Sigmoid colon (tissue), 4 donors: ENCODE measurements around the gene KRTAP10-11.
"Not testable (repeated sequence)": the region's sequence is repeated elsewhere in the genome, so short reads cannot be mapped to it uniquely, and the experiment has no call there.

Experiments used
- POLR2A ChIP-seq, 2 donors: fragments of 450-650 bp; IDR thresholded peaks; one replicate each; pipeline ENCODE4 v1.6.1; 2016; ENCODE audit warnings: antibody characterized with exemption in 2 of 2, mild to moderate bottlenecking in 2 of 2, moderate library complexity in 2 of 2
- POLR2AphosphoS5 ChIP-seq, 4 donors: sonication (generic); formaldehyde crosslinking; IDR thresholded peaks; one replicate each; pipeline ENCODE4 v1.6.1; 2017; ENCODE audit warnings: antibody characterized with exemption in 4 of 4
- TF ChIP-seq, protein P1 (sequence below), 4 experiments: fragments of 450-650 bp in 3 of 4; fragments of 200-600 bp in 1 of 4; IDR thresholded peaks; one replicate each; pipeline ENCODE4 v1.5.1; 2016 to 2019; ENCODE audit warnings: antibody characterized with exemption in 4 of 4, mild to moderate bottlenecking in 3 of 4, moderate library complexity in 2 of 4

DNA sequence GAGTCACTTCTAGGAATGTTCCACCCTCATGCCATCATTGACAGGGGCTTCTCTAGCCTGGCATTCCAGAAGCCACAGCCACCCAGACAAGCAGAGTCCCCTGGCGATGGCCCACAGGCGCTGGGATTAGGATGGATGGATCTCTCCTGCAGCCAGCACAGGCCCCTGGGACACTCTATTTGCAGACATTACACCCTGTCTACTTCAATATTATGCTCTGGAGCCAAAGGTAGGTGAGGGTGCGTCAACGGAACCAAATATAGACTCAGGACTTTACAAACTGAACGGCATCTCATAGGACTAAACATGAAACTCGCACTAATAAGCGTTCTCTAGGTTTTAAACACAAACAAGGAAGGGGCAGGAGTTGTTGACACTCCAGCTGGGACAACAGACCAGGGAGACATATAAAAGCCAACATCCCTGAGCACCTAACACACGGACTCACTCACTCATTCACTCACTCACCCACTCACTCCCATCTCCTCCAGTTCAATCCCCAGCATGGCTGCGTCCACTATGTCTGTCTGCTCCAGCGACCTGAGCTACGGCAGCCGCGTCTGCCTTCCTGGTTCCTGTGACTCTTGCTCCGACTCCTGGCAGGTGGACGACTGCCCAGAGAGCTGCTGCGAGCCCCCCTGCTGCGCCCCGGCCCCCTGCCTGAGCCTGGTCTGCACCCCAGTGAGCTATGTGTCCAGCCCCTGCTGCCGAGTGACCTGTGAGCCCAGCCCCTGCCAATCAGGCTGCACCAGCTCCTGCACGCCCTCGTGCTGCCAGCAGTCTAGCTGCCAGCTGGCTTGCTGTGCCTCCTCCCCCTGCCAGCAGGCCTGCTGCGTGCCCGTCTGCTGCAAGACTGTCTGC lies 45.9 kb upstream of the KRTAP10-11 start, which contains the start of gene KRTAP10-7:
- not testable (repeated sequence) for TF ChIP-seq POLR2AphosphoS5, POLR2A (IDR thresholded peaks at IDR 0.05)
- TF ChIP-seq, protein P1, sequence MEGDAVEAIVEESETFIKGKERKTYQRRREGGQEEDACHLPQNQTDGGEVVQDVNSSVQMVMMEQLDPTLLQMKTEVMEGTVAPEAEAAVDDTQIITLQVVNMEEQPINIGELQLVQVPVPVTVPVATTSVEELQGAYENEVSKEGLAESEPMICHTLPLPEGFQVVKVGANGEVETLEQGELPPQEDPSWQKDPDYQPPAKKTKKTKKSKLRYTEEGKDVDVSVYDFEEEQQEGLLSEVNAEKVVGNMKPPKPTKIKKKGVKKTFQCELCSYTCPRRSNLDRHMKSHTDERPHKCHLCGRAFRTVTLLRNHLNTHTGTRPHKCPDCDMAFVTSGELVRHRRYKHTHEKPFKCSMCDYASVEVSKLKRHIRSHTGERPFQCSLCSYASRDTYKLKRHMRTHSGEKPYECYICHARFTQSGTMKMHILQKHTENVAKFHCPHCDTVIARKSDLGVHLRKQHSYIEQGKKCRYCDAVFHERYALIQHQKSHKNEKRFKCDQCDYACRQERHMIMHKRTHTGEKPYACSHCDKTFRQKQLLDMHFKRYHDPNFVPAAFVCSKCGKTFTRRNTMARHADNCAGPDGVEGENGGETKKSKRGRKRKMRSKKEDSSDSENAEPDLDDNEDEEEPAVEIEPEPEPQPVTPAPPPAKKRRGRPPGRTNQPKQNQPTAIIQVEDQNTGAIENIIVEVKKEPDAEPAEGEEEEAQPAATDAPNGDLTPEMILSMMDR (IDR thresholded peaks at IDR 0.05) = not testable (repeated sequence)
